Astrocyte (in vitro differentiated cells and primary cell): ENCODE results near the gene RASSF3.

ENCODE experiments used
- CTCF ChIP-seq: IDR thresholded peaks from 2 replicates; pipeline ENCODE4 v1.5.1; 2011; ENCODE audit warnings: low read depth, mild to moderate bottlenecking, inconsistent platforms, low read length, moderate library complexity; ENCODE audit not compliant: insufficient read depth
- EZH2 ChIP-seq: IDR thresholded peaks from 2 replicates; pipeline ENCODE4 v1.6.1; 2012; ENCODE audit warnings: mild to moderate bottlenecking, low read length, inconsistent platforms; ENCODE audit not compliant: insufficient read depth

GRCh38 chr12:64739778-64740177 is 129.5 kb downstream of the RASSF3 start:
- no peak for TF ChIP-seq CTCF
- TF ChIP-seq EZH2 = no peak
